Stimulated activated naive CD4-positive, alpha-beta T cell (primary cell): Measurements from ENCODE around the gene INKA1.
A peak's percentile ranks its signal among the peaks of the same experiment; 100 is the strongest.

Experiments
- DNase-seq, 6 experiments: peaks; one replicate each; lab custom pipeline; 2025; lab: John Stamatoyannopoulos, UW

INKA1 gene

GRCh38 chr3:49786357-49787181 is 16.5 kb upstream of the INKA1 start, which contains the start of gene IP6K1:
Gene IP6K1, minus strand, starts transcription at chr3:49786542. Its CDS starts 38,502 bp downstream, at chr3:49748040.
- DNase-seq: peak; percentile 97 to 100 (median 99)

- DNase-seq: no peak
Observed at GRCh38 chr3:49787182-49787464, 15.9 kb upstream of the INKA1 start.

GRCh38 chr3:49787536-49787935 is 15.5 kb upstream of the INKA1 start:
- DNase-seq: no peak

- DNase-seq: no peak
Observed at GRCh38 chr3:49788056-49788455, 15.0 kb upstream of the INKA1 start.

GRCh38 chr3:49790626-49791411 is 12.2 kb upstream of the INKA1 start:
- DNase-seq: no peak

- no peak for DNase-seq
Observed at GRCh38 chr3:49791571-49791970, 11.5 kb upstream of the INKA1 start.

GRCh38 chr3:49792371-49793150 is 10.5 kb upstream of the INKA1 start:
- no peak for DNase-seq

- DNase-seq: no peak
Observed at GRCh38 chr3:49793486-49794085, 9.5 kb upstream of the INKA1 start.

GRCh38 chr3:49794431-49794830 is 8.6 kb upstream of the INKA1 start:
- DNase-seq: no peak

GRCh38 chr3:49794926-49795905 is 7.8 kb upstream of the INKA1 start:
- no peak for DNase-seq

GRCh38 chr3:49799105-49799504 is 4.0 kb upstream of the INKA1 start:
- DNase-seq: no peak

- no peak for DNase-seq
Observed at GRCh38 chr3:49799761-49800160, 3.3 kb upstream of the INKA1 start, which contains the start of gene CDHR4. Gene CDHR4, minus strand, starts transcription at chr3:49799873. Its CDS starts 61 bp downstream, at chr3:49799812.

- DNase-seq: no peak
Observed at GRCh38 chr3:49801160-49801559, 1.9 kb upstream of the INKA1 start.

- peak; percentile 38 to 62 (median 60) for DNase-seq
Observed at GRCh38 chr3:49803465-49804140, 542 bp downstream of the INKA1 start.

GRCh38 chr3:49804141-49805041 is 1.3 kb downstream of the INKA1 start:
- DNase-seq: no peak

- peak in 1 of 6 experiments; percentile 7 for DNase-seq
Observed at GRCh38 chr3:49805367-49805782, 2.3 kb downstream of the INKA1 start.

GRCh38 chr3:49805897-49806701 is 3.0 kb downstream of the INKA1 start:
- DNase-seq: peak in 2 of 6 experiments; percentile 22 to 37

GRCh38 chr3:49806850-49807249 is 3.8 kb downstream of the INKA1 start:
- no peak for DNase-seq
